Neuronal stem cell (in vitro differentiated cells): ENCODE measurements around the gene HARBI1.
"Not testable (repeated sequence)": the region's sequence is repeated elsewhere in the genome, so short reads cannot be mapped to it uniquely, and the experiment has no call there.

ENCODE experiments used
- DNase-seq: peaks from one replicate; pipeline ENCODE4 v3.0.0-alpha.2; 2013; ENCODE audit warnings: low spot score
- H2AFZ ChIP-seq: one replicate; pipeline ENCODE4 v1.6.1; 2013; ENCODE audit warnings: mild to moderate bottlenecking, low read length, inconsistent platforms
- H2AK5ac ChIP-seq: 2 replicates; pipeline ENCODE4 v1.6.1; 2013; ENCODE audit warnings: low read depth, mild to moderate bottlenecking, inconsistent platforms, low read length, moderate library complexity, mixed read lengths
- H2BK120ac ChIP-seq: 2 replicates; pipeline ENCODE4 v1.6.1; 2013; ENCODE audit warnings: low read depth, mild to moderate bottlenecking, inconsistent platforms, low read length, moderate library complexity, mixed read lengths
- H2BK12ac ChIP-seq: one replicate; pipeline ENCODE4 v1.6.1; 2013; ENCODE audit warnings: low read length, inconsistent platforms
- H2BK15ac ChIP-seq: 2 replicates; pipeline ENCODE4 v1.6.1; 2013; ENCODE audit warnings: mild to moderate bottlenecking, low read length, inconsistent platforms, mixed read lengths
- H2BK5ac ChIP-seq: one replicate; pipeline ENCODE4 v1.6.1; 2013; ENCODE audit warnings: inconsistent platforms, mild to moderate bottlenecking, low read length, moderate library complexity
- H3K14ac ChIP-seq: one replicate; pipeline ENCODE4 v1.6.1; 2013; ENCODE audit warnings: low read length, inconsistent platforms
- H3K18ac ChIP-seq: 2 replicates; pipeline ENCODE4 v1.6.1; 2013; ENCODE audit warnings: low read length, inconsistent platforms
- H3K23ac ChIP-seq: 2 replicates; pipeline ENCODE4 v1.6.1; 2013; ENCODE audit warnings: low read depth, mild to moderate bottlenecking, mixed read lengths, low read length, inconsistent platforms; ENCODE audit not compliant: poor library complexity
- H3K27ac ChIP-seq: replicated peaks from 3 replicates; pipeline ENCODE4 v1.5.1; 2013; ENCODE audit warnings: low read length, inconsistent platforms
- H3K27me3 ChIP-seq, 3 experiments: 2 replicates each; pipeline ENCODE4 v1.6.1; 2013; ENCODE audit warnings: low read length in 3 of 3, mild to moderate bottlenecking in 2 of 3, inconsistent platforms in 1 of 3, low read depth in 1 of 3, mixed read lengths in 1 of 3, moderate library complexity in 1 of 3; ENCODE audit not compliant: control insufficient read depth in 3 of 3, insufficient read depth in 3 of 3
- H3K36me3 ChIP-seq, 2 donors: replicated peaks in 1 of 2; 2 replicates each; pipeline ENCODE4 v1.6.1; 2013; ENCODE audit warnings: low read length in 2 of 2; ENCODE audit not compliant: control insufficient read depth in 2 of 2, insufficient read depth in 2 of 2
- H3K4ac ChIP-seq: 2 replicates; pipeline ENCODE4 v1.6.1; 2013; ENCODE audit warnings: inconsistent platforms, mild to moderate bottlenecking, low read length, moderate library complexity
- H3K4me1 ChIP-seq, 2 donors: 1 replicate in 1 of 2; 2 replicates in 1 of 2; pipeline ENCODE4 v1.6.1; 2013; ENCODE audit warnings: low read length in 2 of 2, low read depth in 1 of 2; ENCODE audit not compliant: control insufficient read depth in 2 of 2, insufficient read depth in 1 of 2
- H3K4me2 ChIP-seq: one replicate; pipeline ENCODE4 v1.6.1; 2013; ENCODE audit warnings: mild to moderate bottlenecking, low read length, inconsistent platforms; ENCODE audit not compliant: insufficient read depth, poor library complexity, severe bottlenecking
- H3K4me3 ChIP-seq, 2 donors: 2 replicates each; pipeline ENCODE4 v1.5.1; 2013; ENCODE audit warnings: low read length in 2 of 2, mild to moderate bottlenecking in 2 of 2, inconsistent platforms in 1 of 2, moderate library complexity in 1 of 2
- H3K79me1 ChIP-seq: one replicate; pipeline ENCODE4 v1.6.1; 2013; ENCODE audit warnings: low read depth, mild to moderate bottlenecking, inconsistent platforms, low read length, moderate library complexity
- H3K9ac ChIP-seq: one replicate; pipeline ENCODE4 v1.6.1; 2013; ENCODE audit warnings: mild to moderate bottlenecking, low read depth, low read length, inconsistent platforms; ENCODE audit not compliant: poor library complexity
- H3K9me3 ChIP-seq, 2 donors: replicated peaks in 1 of 2; 2 replicates each; pipeline versions ENCODE3 to v1.6.1; 2013; ENCODE audit warnings: low read length in 2 of 2, mild to moderate bottlenecking in 2 of 2, inconsistent platforms in 1 of 2, low read depth in 1 of 2, mixed read lengths in 1 of 2, moderate library complexity in 1 of 2; ENCODE audit not compliant: control insufficient read depth in 2 of 2, insufficient read depth in 1 of 2
- H4K8ac ChIP-seq: one replicate; pipeline ENCODE4 v1.6.1; 2013; ENCODE audit warnings: low read depth, mild to moderate bottlenecking, inconsistent platforms, low read length, moderate library complexity
- H4K91ac ChIP-seq: one replicate; pipeline ENCODE4 v1.6.1; 2013; ENCODE audit warnings: low read length, low read depth, mild to moderate bottlenecking, inconsistent platforms; ENCODE audit not compliant: poor library complexity
- WGBS, 2 donors: extraction: QIAGEN DNeasy Blood & Tissue Kit; methylation state at CpG; one replicate each; pipeline ENCODE4 v1.1.7; 2013; ENCODE audit warnings: missing lambda C conversion rate in 2 of 2, mixed read lengths in 1 of 2; ENCODE audit not compliant: insufficient read length in 2 of 2, insufficient replicate concordance in 1 of 2; ENCODE audit errors: extremely low coverage in 2 of 2; 5-methylcytosine and 5-hydroxymethylcytosine counted together

HARBI1 gene

DNA sequence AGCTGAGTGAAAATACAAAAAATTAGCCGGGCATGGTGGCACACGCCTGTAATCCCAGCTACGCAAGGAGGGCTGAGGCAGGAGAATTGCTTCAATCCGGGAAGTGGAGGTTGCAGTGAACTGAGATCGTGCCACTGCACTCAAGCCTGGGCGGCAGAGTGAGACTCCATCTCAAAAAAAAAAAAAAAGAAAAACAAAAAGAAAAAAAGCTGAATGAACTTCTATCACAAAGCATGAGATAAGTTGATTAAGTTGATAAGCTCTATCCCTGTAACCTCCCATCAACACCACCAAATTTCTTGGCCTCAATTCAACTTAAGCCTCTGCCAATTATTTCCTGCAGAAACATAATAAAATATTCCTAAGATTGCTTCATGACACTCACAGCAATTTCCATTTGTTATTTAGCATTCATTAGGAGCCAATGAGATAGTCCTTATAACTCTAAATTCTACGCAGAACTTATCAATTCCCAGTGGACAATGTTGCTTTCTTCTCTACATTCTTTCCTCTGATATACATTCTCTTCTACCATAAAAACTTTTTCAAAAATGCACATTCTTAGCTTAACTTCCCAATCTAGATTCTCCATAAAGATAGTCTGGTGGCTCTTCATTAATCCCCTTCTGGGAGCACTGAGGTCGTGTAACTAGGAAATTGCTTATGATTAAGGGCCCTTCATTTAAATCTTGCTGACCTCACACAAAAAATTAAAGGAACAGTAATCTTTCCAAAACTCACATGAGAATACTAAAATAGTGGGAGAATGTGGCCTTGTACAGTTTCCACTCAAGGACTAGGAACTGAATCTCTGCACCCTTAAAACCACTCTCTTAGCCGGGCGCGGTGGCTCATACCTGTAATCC lies 26.1 kb downstream of the HARBI1 start:
- Histone ChIP-seq H3K36me3 (peaks cover 0 to 7% of the 10 kb centered on the region in 2 donors), H2AFZ (no peak overlapping the region), H2BK120ac (no peak overlapping the region), H3K14ac (no peak overlapping the region), H3K27ac (no peak overlapping the region), H2AK5ac (no peak overlapping the region), H3K4me3 (no peak overlapping the region), H4K91ac (no peak overlapping the region), H2BK5ac (no peak overlapping the region), H4K8ac (no peak overlapping the region), H2BK15ac (no peak overlapping the region), H3K18ac (no peak overlapping the region), H3K4ac (no peak overlapping the region), H3K9me3 (no peaks in the 10 kb centered on the region), H2BK12ac (no peak overlapping the region), H3K23ac (no peak overlapping the region), H3K27me3 (no peaks in the 10 kb centered on the region), H3K4me1 (peaks cover 2% of the 10 kb centered on the region in 2 donors), H3K9ac (no peak overlapping the region), H3K79me1 (peaks cover 8% of the 10 kb centered on the region), H3K4me2 (no peak overlapping the region)
- no peak for DNase-seq
- no CpG with 5 or more reads among the region's 11 CpGs for WGBS, 2 donors

DNA sequence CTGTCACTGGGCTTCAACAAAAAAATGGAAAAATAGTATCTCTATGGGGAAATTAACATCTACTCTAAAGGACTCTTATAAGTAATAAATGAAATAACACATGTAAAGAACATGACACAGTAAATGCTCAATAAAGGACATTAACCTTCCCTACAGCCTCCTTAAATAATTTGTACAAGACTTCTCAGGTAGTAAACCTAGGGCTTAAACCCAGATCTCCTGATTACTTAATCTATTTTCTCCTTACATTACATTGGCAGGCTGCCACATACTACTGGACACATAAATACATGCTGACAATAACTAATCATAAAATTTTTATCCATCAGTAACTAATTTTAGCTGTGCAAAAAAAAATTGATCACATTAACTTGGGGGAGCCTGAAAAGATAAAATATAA lies 28.1 kb downstream of the HARBI1 start:
- no peak overlapping the region for H3K18ac ChIP-seq
- H3K9me3 ChIP-seq, result no peaks in the 10 kb centered on the region
- no peaks in the 10 kb centered on the region for H3K27me3 ChIP-seq
- H3K4ac ChIP-seq, result no peak overlapping the region
- H4K91ac ChIP-seq, result no peak overlapping the region
- peaks cover 2% of the 10 kb centered on the region in 2 donors for H3K4me1 ChIP-seq
- no peak overlapping the region for H3K23ac ChIP-seq
- no peak overlapping the region for H2BK5ac ChIP-seq
- H2BK15ac ChIP-seq, result no peak overlapping the region
- H2BK12ac ChIP-seq, result no peak overlapping the region
- peaks cover 10% of the 10 kb centered on the region for H3K79me1 ChIP-seq
- H3K14ac ChIP-seq, result no peak overlapping the region
- H3K4me2 ChIP-seq, result no peak overlapping the region
- H3K9ac ChIP-seq, result no peak overlapping the region
- no peak overlapping the region for H2BK120ac ChIP-seq
- H3K27ac ChIP-seq, result no peak overlapping the region
- H2AK5ac ChIP-seq, result no peak overlapping the region
- peaks cover 2 to 7% of the 10 kb centered on the region in 2 donors for H3K36me3 ChIP-seq
- DNase-seq, result no peak
- no peak overlapping the region for H4K8ac ChIP-seq
- H3K4me3 ChIP-seq, result no peak overlapping the region
- no peak overlapping the region for H2AFZ ChIP-seq

DNA sequence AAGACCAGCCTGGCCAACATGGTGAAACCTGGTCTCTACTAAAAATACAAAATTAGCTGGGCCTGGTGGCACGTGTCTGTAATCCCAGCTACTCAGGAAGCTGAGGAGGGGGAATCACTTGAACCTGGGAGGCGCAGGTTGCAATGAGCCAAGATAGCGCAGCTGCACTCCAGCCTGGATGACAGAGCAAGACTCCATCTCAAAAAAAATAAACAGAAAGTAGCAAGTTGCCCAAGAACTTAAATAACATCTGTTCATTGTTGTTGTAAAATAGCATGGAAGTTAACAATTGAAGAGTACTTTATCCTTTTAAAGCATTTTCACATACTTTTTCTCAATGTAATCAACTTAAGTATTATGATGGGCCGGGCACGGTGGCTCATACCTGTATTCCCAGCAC lies 28.9 kb downstream of the HARBI1 start:
- peaks cover 5% of the 10 kb centered on the region for H3K79me1 ChIP-seq
- no peak overlapping the region for H3K23ac ChIP-seq
- H3K36me3 ChIP-seq, result peaks cover 2 to 7% of the 10 kb centered on the region in 2 donors
- H2AK5ac ChIP-seq, result no peak overlapping the region
- H2BK15ac ChIP-seq, result no peak overlapping the region
- H4K91ac ChIP-seq, result no peak overlapping the region
- H4K8ac ChIP-seq, result no peak overlapping the region
- no peak overlapping the region for H3K4me3 ChIP-seq
- H3K4ac ChIP-seq, result no peak overlapping the region
- no peak for DNase-seq
- H3K9me3 ChIP-seq, result no peaks in the 10 kb centered on the region
- no peak overlapping the region for H2BK5ac ChIP-seq
- no peak overlapping the region for H2AFZ ChIP-seq
- H3K27me3 ChIP-seq, result no peaks in the 10 kb centered on the region
- H2BK120ac ChIP-seq, result no peak overlapping the region
- H3K18ac ChIP-seq, result no peak overlapping the region
- no peak overlapping the region for H3K4me2 ChIP-seq
- H2BK12ac ChIP-seq, result no peak overlapping the region
- no peak overlapping the region for H3K9ac ChIP-seq
- H3K14ac ChIP-seq, result no peak overlapping the region
- no peak overlapping the region for H3K27ac ChIP-seq
- WGBS, 2 donors, result no CpG with 5 or more reads among the region's 5 CpGs
- H3K4me1 ChIP-seq, result peaks cover 2% of the 10 kb centered on the region in 2 donors

DNA sequence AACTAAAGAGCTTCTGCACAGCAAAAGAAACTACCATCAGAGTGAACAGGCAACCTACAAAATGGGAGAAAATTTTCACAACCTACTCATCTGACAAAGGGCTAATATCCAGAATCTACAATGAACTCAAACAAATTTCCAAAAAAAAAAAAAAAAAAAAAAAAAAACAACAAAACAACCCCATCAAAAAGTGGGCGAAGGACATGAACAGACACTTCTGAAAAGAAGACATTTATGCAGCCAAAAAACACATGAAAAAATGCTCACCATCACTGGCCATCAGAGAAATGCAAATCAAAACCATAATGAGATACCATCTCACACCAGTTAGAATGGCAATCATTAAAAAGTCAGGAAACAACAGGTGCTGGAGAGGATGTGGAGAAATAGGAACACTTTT lies 33.5 kb downstream of the HARBI1 start:
- not testable (repeated sequence) for H3K14ac ChIP-seq, H3K27me3 ChIP-seq, H3K27ac ChIP-seq, H4K91ac ChIP-seq, H3K18ac ChIP-seq, H3K79me1 ChIP-seq, H2BK12ac ChIP-seq, DNase-seq, H2BK15ac ChIP-seq, H3K4ac ChIP-seq, H3K4me2 ChIP-seq, H3K4me3 ChIP-seq, H3K4me1 ChIP-seq, H3K23ac ChIP-seq, H4K8ac ChIP-seq, H2BK5ac ChIP-seq, H2AFZ ChIP-seq, H2BK120ac ChIP-seq, H2AK5ac ChIP-seq, H3K9ac ChIP-seq
- H3K36me3 ChIP-seq, result peaks cover 2 to 12% of the 10 kb centered on the region in 2 donors
- WGBS, 2 donors, result no CpG with 5 or more reads among the region's 1 CpG
- H3K9me3 ChIP-seq, result peaks cover 0 to 12% of the 10 kb centered on the region in 2 donors
